Fibroblast of mammary gland (primary cell): ENCODE data around the gene SCN10A.

Experiments used
- DNase-seq: peaks from one replicate; pipeline ENCODE4 v3.0.0-alpha.2; 2010; ENCODE audit warnings: low read depth
- H3K4me3 ChIP-seq: 2 replicates; pipeline ENCODE4 v1.5.1; 2011; ENCODE audit warnings: low read depth, mild to moderate bottlenecking, low read length, moderate library complexity; ENCODE audit not compliant: control insufficient read depth
- TF ChIP-seq, protein P1 (sequence below): conservative IDR thresholded peaks from 2 replicates; pipeline ENCODE4 v1.5.1; 2011; ENCODE audit warnings: low read depth, low read length, inconsistent platforms; ENCODE audit not compliant: control insufficient read depth, insufficient read depth

The SCN10A gene

DNA sequence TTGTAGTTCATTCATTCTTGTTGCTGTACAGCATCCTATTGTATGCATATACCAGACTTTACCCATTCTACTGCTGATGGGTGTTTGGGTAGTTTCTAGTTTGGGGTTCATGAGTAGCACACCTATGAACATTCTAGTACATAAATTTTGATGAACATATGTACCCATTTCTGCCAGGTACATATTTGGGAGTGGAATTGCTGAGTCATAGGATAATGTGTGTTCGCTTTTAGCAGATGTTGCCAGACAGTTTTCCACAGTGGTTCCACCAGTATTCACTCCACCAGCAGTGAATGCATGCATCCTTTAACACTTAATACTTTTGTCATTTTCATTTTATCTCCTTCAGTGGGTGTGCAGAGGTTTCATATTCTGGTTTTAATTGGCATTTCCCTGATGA, 163.1 kb downstream of the SCN10A start:
- TF ChIP-seq, protein P1, sequence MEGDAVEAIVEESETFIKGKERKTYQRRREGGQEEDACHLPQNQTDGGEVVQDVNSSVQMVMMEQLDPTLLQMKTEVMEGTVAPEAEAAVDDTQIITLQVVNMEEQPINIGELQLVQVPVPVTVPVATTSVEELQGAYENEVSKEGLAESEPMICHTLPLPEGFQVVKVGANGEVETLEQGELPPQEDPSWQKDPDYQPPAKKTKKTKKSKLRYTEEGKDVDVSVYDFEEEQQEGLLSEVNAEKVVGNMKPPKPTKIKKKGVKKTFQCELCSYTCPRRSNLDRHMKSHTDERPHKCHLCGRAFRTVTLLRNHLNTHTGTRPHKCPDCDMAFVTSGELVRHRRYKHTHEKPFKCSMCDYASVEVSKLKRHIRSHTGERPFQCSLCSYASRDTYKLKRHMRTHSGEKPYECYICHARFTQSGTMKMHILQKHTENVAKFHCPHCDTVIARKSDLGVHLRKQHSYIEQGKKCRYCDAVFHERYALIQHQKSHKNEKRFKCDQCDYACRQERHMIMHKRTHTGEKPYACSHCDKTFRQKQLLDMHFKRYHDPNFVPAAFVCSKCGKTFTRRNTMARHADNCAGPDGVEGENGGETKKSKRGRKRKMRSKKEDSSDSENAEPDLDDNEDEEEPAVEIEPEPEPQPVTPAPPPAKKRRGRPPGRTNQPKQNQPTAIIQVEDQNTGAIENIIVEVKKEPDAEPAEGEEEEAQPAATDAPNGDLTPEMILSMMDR: no peak
- no peak overlapping the region for H3K4me3 ChIP-seq
- no peak for DNase-seq

DNA sequence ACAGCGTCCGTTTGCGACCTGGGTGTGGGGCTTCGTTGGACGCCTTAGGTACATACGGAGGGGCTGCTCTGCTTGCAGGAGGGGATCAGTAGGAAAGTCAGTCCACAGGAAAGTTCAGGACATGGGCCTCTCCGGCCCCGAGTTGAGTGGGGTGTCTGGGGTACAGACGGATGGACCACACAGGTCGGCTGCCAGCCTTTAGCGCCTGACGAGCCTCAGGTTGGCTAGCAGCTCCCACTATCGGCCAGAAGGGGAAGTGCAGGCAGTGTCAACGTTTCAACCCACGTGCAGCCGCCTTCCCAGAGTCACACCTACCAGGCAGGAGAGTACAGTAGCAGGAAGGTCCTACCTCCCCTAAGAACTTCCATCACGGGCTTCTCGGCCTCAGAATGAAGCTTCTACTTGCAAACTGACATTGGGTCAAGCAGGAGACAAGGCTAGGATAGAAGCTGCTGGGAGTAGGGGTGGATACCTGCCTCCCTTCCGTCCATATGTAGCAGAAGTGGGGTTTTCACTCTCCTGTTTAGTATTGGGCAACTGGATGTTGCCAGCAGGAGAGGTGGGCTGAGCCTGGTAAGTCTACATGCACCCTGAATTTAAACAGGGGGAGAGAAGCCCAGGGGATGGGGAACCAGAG, 164.7 kb downstream of the SCN10A start:
- DNase-seq: peak; percentile 59
- H3K4me3 ChIP-seq: no peak overlapping the region
- TF ChIP-seq, protein P1: peak; percentile 98

DNA sequence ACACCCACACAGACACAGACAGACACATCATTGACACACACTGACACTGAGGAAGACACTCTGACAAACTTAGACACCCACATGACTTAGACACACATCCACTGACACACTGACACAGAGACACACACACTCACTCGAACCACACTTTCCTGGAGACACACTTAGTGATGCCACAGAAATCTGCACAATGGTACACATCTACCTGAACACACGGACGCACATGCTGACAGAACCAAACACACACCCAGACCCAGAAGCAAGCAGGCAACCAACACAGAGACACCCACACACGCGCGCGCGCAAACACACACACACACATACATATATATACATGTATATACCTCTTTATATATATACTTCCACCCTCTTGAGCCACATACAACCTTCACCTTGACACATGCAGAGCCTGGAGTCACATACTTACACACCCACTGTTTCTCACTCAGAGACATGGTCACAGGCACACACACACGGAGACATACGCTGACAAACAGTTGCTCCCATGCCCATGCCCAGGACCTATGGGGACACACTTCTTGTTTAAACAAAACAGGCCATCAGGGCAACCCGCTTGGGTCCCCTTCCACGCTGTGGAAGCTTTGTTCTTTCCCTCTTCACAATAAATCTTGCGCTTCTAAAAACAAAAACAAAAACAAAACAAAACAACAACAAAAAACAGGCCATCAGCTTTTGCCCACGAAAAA, 165.6 kb downstream of the SCN10A start:
- DNase-seq: peak; percentile 5
- H3K4me3 ChIP-seq: no peak overlapping the region
- TF ChIP-seq, protein P1: no peak

GRCh38 chr3:38649500-38650247, 166.3 kb downstream of the SCN10A start, which contains the start of gene SCN5A:
Gene SCN5A (minus strand): TSS chr3:38649687. CDS start chr3:38633307, 16,380 bp downstream.
- TF ChIP-seq, protein P1: no peak
- DNase-seq: peak; percentile 13
- peak within 1 kb of the TSS; percentile 46 for H3K4me3 ChIP-seq

DNA sequence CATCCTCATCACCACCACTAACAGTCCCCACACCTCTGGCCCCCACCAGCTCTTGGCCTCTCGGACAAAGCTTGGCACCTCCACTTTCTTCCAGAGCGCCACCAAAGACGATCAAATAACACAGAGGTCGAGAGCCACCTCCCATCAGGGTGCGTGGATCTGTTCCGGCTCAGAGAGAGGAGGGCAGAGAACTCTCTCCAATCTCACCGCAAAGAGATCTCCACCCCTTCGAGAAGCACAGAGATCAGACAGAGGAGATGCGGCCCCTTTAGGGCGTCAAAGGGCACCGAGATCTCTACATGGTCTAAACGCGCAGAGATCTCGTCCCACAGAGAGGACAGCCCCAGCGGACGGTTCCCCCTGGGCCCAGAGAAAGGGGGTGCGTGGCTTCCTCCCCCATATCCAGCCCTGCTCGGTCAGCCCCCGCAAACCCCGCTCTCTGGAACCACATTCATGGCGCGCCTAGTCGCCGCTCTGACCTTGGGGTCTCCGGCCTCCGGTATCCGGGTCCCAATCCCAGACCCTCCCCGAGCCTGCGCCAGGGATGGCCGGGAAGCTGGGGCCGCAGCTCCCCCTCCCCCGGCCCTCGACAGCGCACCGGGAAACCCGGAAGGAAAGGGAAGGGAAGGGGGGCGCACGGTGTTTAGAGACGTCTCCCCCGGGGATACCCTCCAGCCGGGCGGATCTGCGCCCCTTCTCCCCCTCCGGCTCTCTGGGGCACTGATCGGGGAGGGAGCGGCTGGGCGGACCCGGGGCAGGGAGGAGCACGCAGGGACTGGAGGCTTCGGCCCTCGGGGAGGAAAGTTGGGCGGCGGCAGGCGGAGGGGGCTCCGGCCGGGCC, 167.1 kb downstream of the SCN10A start:
- H3K4me3 ChIP-seq: peak overlapping the region; percentile 46
- TF ChIP-seq, protein P1: no peak
- DNase-seq: no peak
